ENCODE measurements around the gene TAPT1.

GRCh38 chr4:16218950-16219349 is 7.3 kb downstream of the TAPT1 start:
- no peak for TF ChIP-seq CTCF (IDR thresholded peaks at IDR 0.05)
- TF ChIP-seq POLR2AphosphoS5 (IDR thresholded peaks at IDR 0.05; ENCODE audit: low read depth, low read length): no peak
- TF ChIP-seq REST (IDR thresholded peaks at IDR 0.05; ENCODE audit: insufficient read depth in 1 of 2, low read depth in 2 of 2, low read length in 1 of 2): no peak
- no peak for TF ChIP-seq TCF7L2 (IDR thresholded peaks at IDR 0.05; ENCODE audit: low read depth, low read length)
